ENCODE measurements around the gene BDKRB2. TPM values are rescaled to one million over a fixed set of nuclear protein-coding genes. Genes with fewer than 3 reads are reported as not detected.

Gene BDKRB2
- total and polyA plus RNA-seq, 2 of the 13 experiments (the other 11 are each of a cell fraction or from before 2014, with no cell fraction given) = 0.03 TPM; not detected in 1

- no peak for ATAC-seq
- no peak overlapping the region for H3K27ac ChIP-seq (ENCODE audit: extremely low read length, insufficient read depth, low read length)
- H3K4me2 ChIP-seq (ENCODE audit: low read depth, low read length) = no peak overlapping the region
- no peak overlapping the region for H2AFZ ChIP-seq (ENCODE audit: low read length)
- H3K4me3 ChIP-seq (replicated peaks in 1 of 3; ENCODE audit: insufficient read depth in 1 of 3, low read depth in 2 of 3, low read length in 3 of 3) = no peak overlapping the region
- BruUV-seq (replicated peaks) = no TSS peak
- no peaks in the 10 kb centered on the region for H4K20me1 ChIP-seq (ENCODE audit: insufficient read depth, low read length)
- FAIRE-seq = no peak
- no peaks in the 10 kb centered on the region; a peak in 1 of 5 replicates for H3K27me3 ChIP-seq (ENCODE audit: control insufficient read depth in 1 of 2, insufficient read depth in 2 of 2, low read length in 2 of 2)
- TF ChIP-seq REXO4 (CRISPR knock-in tag; IDR thresholded peaks at IDR 0.05; ENCODE audit: borderline replicate concordance) (no peak), ZNF766 (CRISPR knock-in tag; IDR thresholded peaks at IDR 0.05; ENCODE audit: borderline replicate concordance) (no peak), TOE1 (CRISPR knock-in tag; IDR thresholded peaks at IDR 0.05) (no peak), ZBTB21 (CRISPR knock-in tag; IDR thresholded peaks at IDR 0.05) (no peak)
- no peaks in the 10 kb centered on the region for H3K36me3 ChIP-seq (replicated peaks in 1 of 2; ENCODE audit: control insufficient read depth in 1 of 2, insufficient read depth in 2 of 2, low read length in 2 of 2)
- intact Hi-C loops (cut with micrococcal nuclease; ENCODE audit: unreplicated experiment) = no loop called here
- in situ Hi-C loops (cut with HindIII; ENCODE audit: extremely low pct_ligation_motif_present, low pct_unique_long_range_greater_than_20kb) = no loop called here
- H3K9me3 ChIP-seq (ENCODE audit: low read length) = no peaks in the 10 kb centered on the region
- ChIA-PET CTCF (ENCODE audit: low intra/inter-chr PET ratio, low total read pairs) (no interaction called here), POLR2A (no interaction called here)
- no peak for DNase-seq (ENCODE audit: low spot score)
- no peaks in the 10 kb centered on the region for H3K79me2 ChIP-seq (ENCODE audit: insufficient read depth, low read length)
- H3K4me1 ChIP-seq (ENCODE audit: insufficient read depth, low read length) = no peaks in the 10 kb centered on the region
- H3K9ac ChIP-seq (ENCODE audit: insufficient read depth, low read depth, low read length) = no peak overlapping the region
Measured at GRCh38 chr14:96212140-96212539, 7.5 kb downstream of the BDKRB2 start.

GRCh38 chr14:96212896-96213295, 8.3 kb downstream of the BDKRB2 start:
- BruUV-seq (replicated peaks) = no TSS peak
- Histone ChIP-seq H3K27me3 (ENCODE audit: control insufficient read depth in 1 of 2, insufficient read depth in 2 of 2, low read length in 2 of 2) (no peaks in the 10 kb centered on the region; a peak in 1 of 5 replicates), H4K20me1 (ENCODE audit: insufficient read depth, low read length) (no peaks in the 10 kb centered on the region), H3K36me3 (replicated peaks in 1 of 2; ENCODE audit: control insufficient read depth in 1 of 2, insufficient read depth in 2 of 2, low read length in 2 of 2) (no peaks in the 10 kb centered on the region), H3K79me2 (ENCODE audit: insufficient read depth, low read length) (no peaks in the 10 kb centered on the region), H3K4me1 (ENCODE audit: insufficient read depth, low read length) (no peaks in the 10 kb centered on the region), H3K9ac (ENCODE audit: insufficient read depth, low read depth, low read length) (no peak overlapping the region), H3K27ac (ENCODE audit: extremely low read length, insufficient read depth, low read length) (no peak overlapping the region), H3K4me2 (ENCODE audit: low read depth, low read length) (no peak overlapping the region), H2AFZ (ENCODE audit: low read length) (no peak overlapping the region), H3K9me3 (ENCODE audit: low read length) (no peaks in the 10 kb centered on the region), H3K4me3 (replicated peaks in 1 of 3; ENCODE audit: insufficient read depth in 1 of 3, low read depth in 2 of 3, low read length in 3 of 3) (no peak overlapping the region)
- ATAC-seq (no peak), DNase-seq (ENCODE audit: low spot score) (no peak), FAIRE-seq (no peak)
- ChIA-PET POLR2A (no interaction called here), CTCF (ENCODE audit: low intra/inter-chr PET ratio, low total read pairs) (no interaction called here)
- in situ Hi-C loops (cut with HindIII; ENCODE audit: extremely low pct_ligation_motif_present, low pct_unique_long_range_greater_than_20kb) = no loop called here
- 22% methylated on average over 4 of the region's 4 CpGs for WGBS (ENCODE audit: low lambda C conversion rate)
- TF ChIP-seq FOXA1 (IDR thresholded peaks at IDR 0.05) = no peak
- TF ChIP-seq FOXA1 (CRISPR knock-in tag; IDR thresholded peaks at IDR 0.05) = no peak
- no peak for TF ChIP-seq HNRNPH1 (optimal IDR thresholded peaks at IDR 0.05; ENCODE audit: low read depth, low read length)
- TF ChIP-seq HOXA7 (CRISPR knock-in tag; IDR thresholded peaks at IDR 0.05) = no peak
- no peak for TF ChIP-seq GLI4 (CRISPR knock-in tag; IDR thresholded peaks at IDR 0.05; ENCODE audit: borderline replicate concordance)
- TF ChIP-seq ZBTB10 (CRISPR knock-in tag; IDR thresholded peaks at IDR 0.05; ENCODE audit: borderline replicate concordance) = no peak
- no peak for TF ChIP-seq TBP (CRISPR knock-in tag; IDR thresholded peaks at IDR 0.05)
- no peak for TF ChIP-seq DNMT3B (CRISPR knock-in tag; conservative IDR thresholded peaks at IDR 0.05)
- no peak for TF ChIP-seq TOE1 (CRISPR knock-in tag; IDR thresholded peaks at IDR 0.05)
- no peak for TF ChIP-seq HDAC1 (CRISPR knock-in tag; IDR thresholded peaks at IDR 0.05)
- no peak for TF ChIP-seq SYNCRIP (IDR thresholded peaks at IDR 0.05; ENCODE audit: insufficient read depth, low read depth, low read length)
- no peak for TF ChIP-seq ZNF510 (CRISPR knock-in tag; IDR thresholded peaks at IDR 0.05; ENCODE audit: low read depth)
- TF ChIP-seq EED (CRISPR knock-in tag; IDR thresholded peaks at IDR 0.05) = no peak
- TF ChIP-seq ZNF260 (CRISPR knock-in tag; IDR thresholded peaks at IDR 0.05; ENCODE audit: borderline replicate concordance, low read depth) = no peak
- no peak for TF ChIP-seq ZNF44 (CRISPR knock-in tag; IDR thresholded peaks at IDR 0.05)
- intact Hi-C loops (cut with micrococcal nuclease; ENCODE audit: unreplicated experiment) = no loop called here
